GM21390 (cell line): ENCODE measurements around the gene CARD16.
"Not testable (repeated sequence)": the region's sequence is repeated elsewhere in the genome, so short reads cannot be mapped to it uniquely, and the experiment has no call there.

ENCODE experiments used
- ATAC-seq: cut with Tn5 transposase; IDR thresholded peaks from one replicate; pipeline ENCODE4 v1.9.1; 2021; ENCODE audit not compliant: unreplicated experiment

CARD16 gene

GRCh38 chr11:105044557-105045524, at the start of gene CARD16:
Gene CARD16 (minus strand): TSS chr11:105045335. CDS start chr11:105045297, 38 bp downstream.
- ATAC-seq, result peak; percentile 99

- no peak for ATAC-seq
These were observed 47.4 kb upstream of the CARD16 start for GRCh38 chr11:105092256-105093239.

- ATAC-seq, result no peak
These were observed 36.4 kb upstream of the CARD16 start for GRCh38 chr11:105081412-105082150.

GRCh38 chr11:105080171-105080906, 35.2 kb upstream of the CARD16 start:
- ATAC-seq, result not testable (repeated sequence)

- no peak for ATAC-seq
These were observed 33.1 kb upstream of the CARD16 start for GRCh38 chr11:105078283-105078682.

GRCh38 chr11:105077141-105077790, 32.1 kb upstream of the CARD16 start:
- not testable (repeated sequence) for ATAC-seq

- ATAC-seq, result no peak
These were observed 29.0 kb upstream of the CARD16 start for GRCh38 chr11:105074166-105074530.

GRCh38 chr11:105073456-105074165, 28.5 kb upstream of the CARD16 start:
- ATAC-seq, result no peak

GRCh38 chr11:105072080-105072479, 26.9 kb upstream of the CARD16 start:
- not testable (repeated sequence) for ATAC-seq

- no peak for ATAC-seq
These were observed 26.1 kb upstream of the CARD16 start for GRCh38 chr11:105071089-105071732.

GRCh38 chr11:105070306-105070705, 25.2 kb upstream of the CARD16 start:
- no peak for ATAC-seq

GRCh38 chr11:105069749-105070148, 24.6 kb upstream of the CARD16 start:
- ATAC-seq, result not testable (repeated sequence)

- not testable (repeated sequence) for ATAC-seq
These were observed 18.3 kb upstream of the CARD16 start for GRCh38 chr11:105063245-105063941.

- ATAC-seq, result no peak
These were observed 12.3 kb upstream of the CARD16 start for GRCh38 chr11:105057432-105057831.

- no peak for ATAC-seq
These were observed 11.3 kb upstream of the CARD16 start for GRCh38 chr11:105056446-105056845.

- no peak for ATAC-seq
These were observed 9.8 kb upstream of the CARD16 start for GRCh38 chr11:105054723-105055493.

GRCh38 chr11:105052487-105052886, 7.4 kb upstream of the CARD16 start:
- ATAC-seq, result no peak
